ENCODE data around the gene PDE4B. TPM values are rescaled to one million over a fixed set of nuclear protein-coding genes. Genes with fewer than 3 reads are reported as not detected.
A peak's percentile ranks its signal among the peaks of the same experiment; 100 is the strongest.

The PDE4B gene
- polyA plus RNA-seq, 1 donor from 2014 or later = 135 TPM

DNA sequence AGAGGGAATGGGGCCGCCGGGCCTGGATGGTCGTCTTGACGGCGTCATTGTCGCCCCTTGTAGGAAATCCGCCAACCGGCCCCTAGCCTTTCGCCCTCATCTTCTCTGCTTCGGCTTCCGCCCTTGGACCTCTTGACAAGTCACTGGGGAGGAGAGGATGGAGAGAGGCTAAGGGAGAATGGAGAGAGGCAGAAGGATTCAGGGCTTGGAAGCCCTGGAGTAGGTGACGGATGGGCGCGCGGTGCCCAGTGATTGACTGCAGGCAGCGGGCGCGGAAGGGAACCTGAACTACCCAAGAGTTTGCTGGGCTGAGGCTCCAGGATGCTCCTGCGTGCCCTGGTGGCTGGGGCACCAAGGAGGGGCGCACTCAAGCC, 651 bp downstream of the PDE4B start:
- Histone ChIP-seq H3K9me2 (ENCODE audit: insufficient read depth, low read length) (no peaks in the 10 kb centered on the region), H3F3A (ENCODE audit: insufficient read depth, low read length, poor library complexity, severe bottlenecking) (no peaks in the 10 kb centered on the region), H3K27ac (ENCODE audit: low read length) (peak overlapping the region; percentile 62), H3K9me3 (ENCODE audit: low read length) (no peaks in the 10 kb centered on the region), H3K27me3 (ENCODE audit: insufficient read depth, low read depth, low read length) (peaks cover 28% of the 10 kb centered on the region), H2AFZ (ENCODE audit: low read depth, low read length) (peak overlapping the region; percentile 67), H3K4me3 (ENCODE audit: low read length) (peak overlapping the region; percentile 80), H4K20me1 (ENCODE audit: insufficient read depth) (no peaks in the 10 kb centered on the region), H3K79me2 (replicated peaks; ENCODE audit: insufficient read depth, low read length) (no peaks in the 10 kb centered on the region), H3K4me2 (ENCODE audit: low read length) (peak overlapping the region; percentile 66), H3K36me3 (ENCODE audit: insufficient read depth, low read length) (no peaks in the 10 kb centered on the region), H3K9ac (ENCODE audit: low read length) (peak overlapping the region; percentile 73)
- TF ChIP-seq, protein P1, sequence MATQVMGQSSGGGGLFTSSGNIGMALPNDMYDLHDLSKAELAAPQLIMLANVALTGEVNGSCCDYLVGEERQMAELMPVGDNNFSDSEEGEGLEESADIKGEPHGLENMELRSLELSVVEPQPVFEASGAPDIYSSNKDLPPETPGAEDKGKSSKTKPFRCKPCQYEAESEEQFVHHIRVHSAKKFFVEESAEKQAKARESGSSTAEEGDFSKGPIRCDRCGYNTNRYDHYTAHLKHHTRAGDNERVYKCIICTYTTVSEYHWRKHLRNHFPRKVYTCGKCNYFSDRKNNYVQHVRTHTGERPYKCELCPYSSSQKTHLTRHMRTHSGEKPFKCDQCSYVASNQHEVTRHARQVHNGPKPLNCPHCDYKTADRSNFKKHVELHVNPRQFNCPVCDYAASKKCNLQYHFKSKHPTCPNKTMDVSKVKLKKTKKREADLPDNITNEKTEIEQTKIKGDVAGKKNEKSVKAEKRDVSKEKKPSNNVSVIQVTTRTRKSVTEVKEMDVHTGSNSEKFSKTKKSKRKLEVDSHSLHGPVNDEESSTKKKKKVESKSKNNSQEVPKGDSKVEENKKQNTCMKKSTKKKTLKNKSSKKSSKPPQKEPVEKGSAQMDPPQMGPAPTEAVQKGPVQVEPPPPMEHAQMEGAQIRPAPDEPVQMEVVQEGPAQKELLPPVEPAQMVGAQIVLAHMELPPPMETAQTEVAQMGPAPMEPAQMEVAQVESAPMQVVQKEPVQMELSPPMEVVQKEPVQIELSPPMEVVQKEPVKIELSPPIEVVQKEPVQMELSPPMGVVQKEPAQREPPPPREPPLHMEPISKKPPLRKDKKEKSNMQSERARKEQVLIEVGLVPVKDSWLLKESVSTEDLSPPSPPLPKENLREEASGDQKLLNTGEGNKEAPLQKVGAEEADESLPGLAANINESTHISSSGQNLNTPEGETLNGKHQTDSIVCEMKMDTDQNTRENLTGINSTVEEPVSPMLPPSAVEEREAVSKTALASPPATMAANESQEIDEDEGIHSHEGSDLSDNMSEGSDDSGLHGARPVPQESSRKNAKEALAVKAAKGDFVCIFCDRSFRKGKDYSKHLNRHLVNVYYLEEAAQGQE (IDR thresholded peaks at IDR 0.05; ENCODE audit: borderline replicate concordance) = no peak
- TF ChIP-seq EP300 (conservative IDR thresholded peaks at IDR 0.05; ENCODE audit: poor library complexity, severe bottlenecking) (no peak), TAF1 (IDR thresholded peaks at IDR 0.05; ENCODE audit: low read depth) (no peak), SMC3 (conservative IDR thresholded peaks at IDR 0.05; ENCODE audit: poor library complexity) (no peak), EZH2 (IDR thresholded peaks at IDR 0.05; ENCODE audit: borderline replicate concordance, insufficient read depth, low read length, poor library complexity, severe bottlenecking) (no peak), POLR2AphosphoS5 (IDR thresholded peaks at IDR 0.05) (no peak), MXI1 (conservative IDR thresholded peaks at IDR 0.05; ENCODE audit: poor library complexity, severe bottlenecking) (no peak), RAD21 (conservative IDR thresholded peaks at IDR 0.05) (no peak)
- TF ChIP-seq, protein P2, sequence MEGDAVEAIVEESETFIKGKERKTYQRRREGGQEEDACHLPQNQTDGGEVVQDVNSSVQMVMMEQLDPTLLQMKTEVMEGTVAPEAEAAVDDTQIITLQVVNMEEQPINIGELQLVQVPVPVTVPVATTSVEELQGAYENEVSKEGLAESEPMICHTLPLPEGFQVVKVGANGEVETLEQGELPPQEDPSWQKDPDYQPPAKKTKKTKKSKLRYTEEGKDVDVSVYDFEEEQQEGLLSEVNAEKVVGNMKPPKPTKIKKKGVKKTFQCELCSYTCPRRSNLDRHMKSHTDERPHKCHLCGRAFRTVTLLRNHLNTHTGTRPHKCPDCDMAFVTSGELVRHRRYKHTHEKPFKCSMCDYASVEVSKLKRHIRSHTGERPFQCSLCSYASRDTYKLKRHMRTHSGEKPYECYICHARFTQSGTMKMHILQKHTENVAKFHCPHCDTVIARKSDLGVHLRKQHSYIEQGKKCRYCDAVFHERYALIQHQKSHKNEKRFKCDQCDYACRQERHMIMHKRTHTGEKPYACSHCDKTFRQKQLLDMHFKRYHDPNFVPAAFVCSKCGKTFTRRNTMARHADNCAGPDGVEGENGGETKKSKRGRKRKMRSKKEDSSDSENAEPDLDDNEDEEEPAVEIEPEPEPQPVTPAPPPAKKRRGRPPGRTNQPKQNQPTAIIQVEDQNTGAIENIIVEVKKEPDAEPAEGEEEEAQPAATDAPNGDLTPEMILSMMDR (IDR thresholded peaks at IDR 0.05; ENCODE audit: poor library complexity, severe bottlenecking) = no peak

DNA sequence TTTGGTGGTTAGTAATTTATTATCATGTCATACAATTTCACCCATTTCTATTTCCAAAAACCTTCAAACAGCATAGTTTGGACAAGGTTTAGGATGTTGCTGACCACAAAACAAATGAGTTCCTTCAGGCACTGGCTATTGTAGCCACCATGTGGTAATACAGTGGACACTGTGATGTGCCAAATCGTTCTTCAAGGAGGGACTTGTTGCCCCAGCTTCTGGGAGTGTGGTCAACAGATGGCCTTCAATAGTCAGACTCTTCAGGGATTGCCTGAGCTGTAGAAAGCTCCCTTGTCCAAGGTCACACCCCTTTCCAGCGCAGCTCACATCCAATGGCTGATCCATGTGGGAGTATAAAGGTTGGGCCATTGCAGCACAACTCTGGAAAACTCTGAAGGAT, 2.6 kb downstream of the PDE4B start:
- Histone ChIP-seq H3K4me2 (ENCODE audit: low read length) (no peak overlapping the region), H3F3A (ENCODE audit: insufficient read depth, low read length, poor library complexity, severe bottlenecking) (no peaks in the 10 kb centered on the region), H4K20me1 (ENCODE audit: insufficient read depth) (no peaks in the 10 kb centered on the region), H3K27me3 (ENCODE audit: insufficient read depth, low read depth, low read length) (peaks cover 26% of the 10 kb centered on the region), H3K36me3 (ENCODE audit: insufficient read depth, low read length) (no peaks in the 10 kb centered on the region), H3K9me3 (ENCODE audit: low read length) (no peaks in the 10 kb centered on the region), H3K4me3 (ENCODE audit: low read length) (peak overlapping the region; percentile 80), H3K79me2 (replicated peaks; ENCODE audit: insufficient read depth, low read length) (no peaks in the 10 kb centered on the region), H3K27ac (ENCODE audit: low read length) (no peak overlapping the region), H3K9ac (ENCODE audit: low read length) (no peak overlapping the region), H2AFZ (ENCODE audit: low read depth, low read length) (no peak overlapping the region), H3K9me2 (ENCODE audit: insufficient read depth, low read length) (no peaks in the 10 kb centered on the region)
- TF ChIP-seq, protein P2 (IDR thresholded peaks at IDR 0.05; ENCODE audit: poor library complexity, severe bottlenecking) = no peak
- TF ChIP-seq SMC3 (conservative IDR thresholded peaks at IDR 0.05; ENCODE audit: poor library complexity) (no peak), TAF1 (IDR thresholded peaks at IDR 0.05; ENCODE audit: low read depth) (no peak), EZH2 (IDR thresholded peaks at IDR 0.05; ENCODE audit: borderline replicate concordance, insufficient read depth, low read length, poor library complexity, severe bottlenecking) (no peak), MXI1 (conservative IDR thresholded peaks at IDR 0.05; ENCODE audit: poor library complexity, severe bottlenecking) (no peak), EP300 (conservative IDR thresholded peaks at IDR 0.05; ENCODE audit: poor library complexity, severe bottlenecking) (no peak), RAD21 (conservative IDR thresholded peaks at IDR 0.05) (no peak), POLR2AphosphoS5 (IDR thresholded peaks at IDR 0.05) (no peak)
- TF ChIP-seq, protein P1 (IDR thresholded peaks at IDR 0.05; ENCODE audit: borderline replicate concordance) = no peak

Data from neural cell (in vitro differentiated cells).